ENCODE results near the gene ETV6.

Gene ETV6

DNA sequence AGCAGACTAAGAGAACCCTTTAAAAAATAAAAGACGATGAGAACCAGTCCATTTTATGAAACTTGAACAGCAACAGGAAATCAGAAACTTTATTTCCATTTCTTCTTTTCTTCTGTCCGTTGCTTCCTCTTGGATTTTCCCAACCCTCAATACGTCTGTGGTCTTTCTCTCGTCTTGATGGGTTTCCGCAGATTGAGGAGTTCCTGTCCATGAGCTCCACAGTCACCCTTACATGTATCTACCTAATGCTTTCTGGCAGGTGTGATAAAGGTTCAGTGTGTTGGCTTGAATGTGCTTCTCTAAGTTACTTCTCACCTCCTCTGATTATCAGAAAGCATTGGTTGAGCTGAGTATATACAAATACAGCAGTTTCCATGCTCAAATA is 110.0 kb downstream of the ETV6 start:
- no peak for DNase-seq (ENCODE audit: low spot score)

GRCh38 chr12:11759899-11760298 is 110.4 kb downstream of the ETV6 start:
- DNase-seq (ENCODE audit: low spot score) = no peak

GRCh38 chr12:11761869-11762567 is 112.5 kb downstream of the ETV6 start:
- no peak for DNase-seq (ENCODE audit: low spot score)

- no peak for DNase-seq (ENCODE audit: low spot score)
These were observed 113.4 kb downstream of the ETV6 start for GRCh38 chr12:11762723-11763326.

GRCh38 chr12:11763760-11764520 is 114.5 kb downstream of the ETV6 start:
- no peak for DNase-seq (ENCODE audit: low spot score)

DNA sequence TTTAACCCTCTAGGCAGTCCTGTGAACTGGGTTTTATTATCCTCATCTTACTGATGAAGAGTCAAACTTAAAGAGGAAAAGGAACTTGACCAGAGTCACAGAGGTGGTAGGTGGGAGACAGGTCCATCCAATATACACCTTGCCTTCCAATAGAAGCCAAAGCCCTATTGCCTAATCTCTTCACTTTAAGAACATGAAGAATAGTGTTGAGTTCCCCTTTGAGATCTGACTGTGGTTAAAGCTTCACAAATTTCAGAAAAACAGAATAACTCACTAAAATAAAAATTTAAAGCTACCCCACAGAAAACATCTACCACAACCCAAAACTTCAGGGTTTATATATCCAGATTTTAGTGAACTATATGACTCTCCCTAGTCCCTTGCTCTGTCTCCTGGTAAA is 115.4 kb downstream of the ETV6 start:
- no peak for DNase-seq (ENCODE audit: low spot score)

DNA sequence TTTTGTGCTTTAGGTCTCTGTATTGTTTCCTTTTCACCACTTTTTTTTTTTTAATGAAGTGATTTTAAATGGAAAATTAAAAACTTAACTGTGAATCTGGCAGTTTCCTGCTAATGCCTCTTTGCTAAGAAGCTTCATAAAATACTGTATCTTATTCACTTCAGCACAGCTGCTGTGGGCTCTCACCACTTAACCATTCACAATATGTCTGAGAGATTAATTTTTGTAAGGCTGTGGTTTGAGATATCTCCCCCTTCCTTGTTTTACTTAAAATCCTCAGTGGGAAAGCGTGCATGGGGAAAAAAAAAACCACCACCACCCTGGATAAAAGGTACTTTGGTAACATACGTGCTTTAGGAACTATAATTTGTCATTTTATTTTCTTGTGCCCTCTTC is 115.9 kb downstream of the ETV6 start:
- DNase-seq (ENCODE audit: low spot score) = no peak

GRCh38 chr12:11765817-11766794 is 116.6 kb downstream of the ETV6 start:
- DNase-seq (ENCODE audit: low spot score) = no peak

DNA sequence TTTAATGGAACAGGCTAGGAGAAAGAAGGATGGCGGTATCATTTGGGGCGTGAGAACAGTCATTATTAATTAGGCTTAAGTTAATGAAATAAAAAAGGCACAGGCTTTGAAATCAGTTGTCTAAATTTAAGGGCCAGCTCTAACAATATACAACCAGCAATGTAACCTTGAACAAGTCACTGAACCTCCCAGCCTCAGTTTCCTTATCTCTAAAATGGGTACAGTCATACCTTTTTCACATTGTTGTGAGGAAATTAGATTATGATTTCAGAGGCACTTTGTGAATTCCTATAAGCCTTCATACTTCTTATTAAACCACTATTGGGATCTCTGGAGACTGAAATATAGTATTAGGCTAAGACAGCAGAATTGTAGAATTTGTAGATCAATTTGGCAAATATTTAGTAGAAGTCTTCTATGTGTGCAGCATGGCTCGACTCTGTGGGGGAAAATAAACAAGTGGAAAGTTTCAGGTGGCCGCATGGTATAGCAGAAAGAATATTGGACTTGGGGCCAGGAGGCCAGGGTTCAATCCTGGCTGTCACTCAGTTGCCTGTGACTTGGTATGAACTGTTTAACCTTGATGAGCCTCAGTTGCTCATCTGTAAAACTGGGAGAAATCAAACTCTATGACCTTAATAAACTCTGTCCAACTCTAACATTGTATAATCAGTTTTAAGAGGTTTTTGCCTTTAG is 117.7 kb downstream of the ETV6 start:
- DNase-seq (ENCODE audit: low spot score) = no peak

DNA sequence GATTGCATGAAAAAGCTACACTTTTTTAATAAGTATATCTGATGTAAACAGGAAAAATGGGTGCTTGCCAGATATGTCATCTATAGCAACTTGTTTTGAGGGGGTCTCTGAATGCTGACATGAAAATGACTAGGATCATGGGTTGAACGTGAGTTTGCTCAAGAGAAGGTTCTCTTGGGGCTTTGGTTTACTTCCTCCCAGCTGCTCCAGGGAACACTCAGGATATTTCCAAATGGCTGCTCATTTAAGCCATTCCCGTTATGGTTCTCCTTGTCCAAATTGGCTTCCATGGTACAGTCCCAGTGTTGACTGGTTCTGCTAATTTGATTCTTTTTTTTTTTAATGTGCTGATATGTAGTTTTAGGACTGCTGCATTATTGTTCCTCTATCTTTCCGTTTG is 118.3 kb downstream of the ETV6 start:
- no peak for DNase-seq (ENCODE audit: low spot score)

- no peak for DNase-seq (ENCODE audit: low spot score)
These were observed 118.9 kb downstream of the ETV6 start for GRCh38 chr12:11768233-11768965.

GRCh38 chr12:11769723-11770514 is 120.4 kb downstream of the ETV6 start:
- no peak for DNase-seq (ENCODE audit: low spot score)

DNA sequence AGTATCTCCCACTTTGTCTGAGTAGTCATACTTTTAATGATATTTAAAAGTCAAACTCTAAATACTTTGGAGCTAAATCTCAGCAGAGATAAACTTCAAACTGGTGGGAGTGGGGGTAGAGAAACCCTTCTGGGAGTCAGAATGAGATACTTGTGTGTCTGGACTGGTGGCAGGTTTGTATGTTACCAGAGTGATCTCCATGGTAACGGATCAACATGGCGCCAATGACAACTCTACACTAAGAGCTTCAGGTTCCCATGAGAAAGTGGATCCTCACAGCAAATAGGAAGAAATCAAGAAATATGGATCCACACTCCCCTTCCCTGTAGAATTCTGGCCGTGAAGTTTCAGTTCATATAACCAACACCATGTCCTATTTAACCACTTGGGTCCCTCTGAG is 121.9 kb downstream of the ETV6 start:
- DNase-seq (ENCODE audit: low spot score) = no peak

- no peak for DNase-seq (ENCODE audit: low spot score)
These were observed 122.5 kb downstream of the ETV6 start for GRCh38 chr12:11771895-11772502.

GRCh38 chr12:11773889-11774677 is 124.6 kb downstream of the ETV6 start:
- no peak for DNase-seq (ENCODE audit: low spot score)

DNA sequence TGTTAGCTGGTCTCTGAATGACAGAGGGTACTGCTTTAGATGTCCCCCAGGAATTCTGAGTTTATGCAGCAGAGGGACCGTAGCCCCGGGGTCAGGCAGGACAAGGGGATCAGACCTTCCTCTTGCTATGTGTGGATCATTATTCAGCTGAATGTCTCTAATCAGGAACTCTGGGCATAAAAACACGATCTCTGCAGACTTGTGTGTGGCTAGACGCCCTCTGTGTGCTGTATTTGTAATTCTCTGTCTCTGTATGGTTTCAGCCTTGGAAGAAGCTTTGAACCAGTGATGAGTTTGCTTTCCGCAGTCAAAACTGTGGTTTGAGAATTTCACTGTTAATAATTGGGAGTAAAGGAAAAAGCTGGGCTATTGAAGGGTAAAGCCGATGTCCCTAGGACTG is 125.3 kb downstream of the ETV6 start:
- no peak for DNase-seq (ENCODE audit: low spot score)

GRCh38 chr12:11776316-11776715 is 126.8 kb downstream of the ETV6 start:
- no peak for DNase-seq (ENCODE audit: low spot score)

- no peak for DNase-seq (ENCODE audit: low spot score)
These were observed 128.0 kb downstream of the ETV6 start for GRCh38 chr12:11777451-11777850.

DNA sequence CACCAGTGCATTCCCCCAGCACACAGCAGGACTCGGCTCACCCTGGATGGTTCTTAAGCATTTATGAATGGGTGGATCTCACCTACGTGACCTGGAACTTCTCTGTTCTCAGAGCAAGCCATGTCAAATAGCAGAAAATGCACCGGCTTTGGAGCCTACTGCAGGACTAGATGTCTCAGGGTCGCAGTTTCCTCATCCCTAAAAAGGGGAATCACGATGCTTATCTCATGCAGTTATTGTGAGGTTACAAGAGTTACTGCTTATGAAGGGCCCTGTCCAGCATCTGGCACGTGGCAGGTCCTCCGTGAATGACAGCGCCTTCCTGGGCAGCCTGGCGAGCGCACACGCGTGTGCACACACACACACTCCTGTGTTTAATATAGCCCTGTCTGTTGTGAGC is 128.5 kb downstream of the ETV6 start:
- no peak for DNase-seq (ENCODE audit: low spot score)

All from hematopoietic multipotent progenitor cell treated with erythropoietin and hydrocortisone succinate and interleukin-3 and kit ligand, for 17 days (in vitro differentiated cells).